IMR-90 (cell line): ENCODE data around the gene HEY2. TPM values are rescaled to one million over a fixed set of nuclear protein-coding genes. Genes with fewer than 3 reads are reported as not detected.

Experiments
- ATAC-seq: fragments of 200-7000 bp; cut with Tn5 transposase; 2 replicates; pipeline ENCODE4 v1.9.1; 2020; ENCODE audit warnings: low read depth, mild to moderate bottlenecking, moderate library complexity
- BruUV-seq: library from RNA; stranded (reverse); fragments of 400-500 nt; replicated peaks from 2 replicates; lab custom pipeline; 2021; lab: Mats Ljungman, UMichigan
- CTCF ChIA-PET: fragments of 300-600 bp; formaldehyde crosslinking; extraction: SDS; loops from one replicate; lab custom pipeline; 2021; ENCODE audit warnings: antibody characterized with exemption; lab: Yijun Ruan, JAX
- POLR2A ChIA-PET: fragments of 300-600 bp; sonication (Branson Sonifier 250); formaldehyde crosslinking; loops from one replicate; lab custom pipeline; 2022; ENCODE audit warnings: antibody characterized with exemption; ENCODE audit not compliant: unreplicated experiment; lab: Charles Lee
- DNase-seq: peaks from one replicate; pipeline ENCODE4 v3.0.0; 2013
- H2AFZ ChIP-seq: replicated peaks from 2 replicates; pipeline ENCODE3; 2013; ENCODE audit warnings: low read length, mild to moderate bottlenecking; ENCODE audit not compliant: poor library complexity
- H2AK5ac ChIP-seq: 2 replicates; pipeline ENCODE4 v1.6.1; 2013; ENCODE audit warnings: low read depth, low read length, inconsistent platforms
- H2AK9ac ChIP-seq: replicated peaks from 2 replicates; pipeline ENCODE3; 2013; ENCODE audit warnings: mild to moderate bottlenecking, low read depth, low read length, moderate library complexity; ENCODE audit not compliant: poor library complexity
- H2BK120ac ChIP-seq: 2 replicates; pipeline ENCODE4 v1.6.1; 2013; ENCODE audit warnings: low read depth, low read length, inconsistent platforms
- H2BK15ac ChIP-seq: 3 replicates; pipeline ENCODE4 v1.6.1; 2013; ENCODE audit warnings: low read depth, low read length, inconsistent platforms
- H2BK20ac ChIP-seq: 2 replicates; pipeline ENCODE4 v1.6.1; 2013; ENCODE audit warnings: low read depth, mild to moderate bottlenecking, inconsistent platforms, low read length, moderate library complexity
- H2BK5ac ChIP-seq: 2 replicates; pipeline ENCODE4 v1.6.1; 2013; ENCODE audit warnings: mild to moderate bottlenecking, low read depth, low read length, inconsistent platforms; ENCODE audit not compliant: poor library complexity, severe bottlenecking
- H3K14ac ChIP-seq: replicated peaks from 2 replicates; pipeline ENCODE4 v1.6.1; 2013; ENCODE audit warnings: low read depth, low read length, inconsistent platforms
- H3K18ac ChIP-seq: 2 replicates; pipeline ENCODE4 v1.6.1; 2013; ENCODE audit warnings: low read depth, low read length, control low read depth
- H3K23ac ChIP-seq: 2 replicates; pipeline ENCODE4 v1.6.1; 2013; ENCODE audit warnings: low read depth, low read length, inconsistent platforms
- H3K27ac ChIP-seq: 2 replicates; pipeline ENCODE4 v1.5.1; 2013; ENCODE audit warnings: mild to moderate bottlenecking, control low read depth, low read length; ENCODE audit not compliant: insufficient read depth
- H3K27me3 ChIP-seq: 2 replicates; pipeline ENCODE4 v1.6.1; 2013; ENCODE audit warnings: low read length; ENCODE audit not compliant: control insufficient read depth, insufficient read depth
- H3K36me3 ChIP-seq: 2 replicates; pipeline ENCODE4 v1.6.1; 2013; ENCODE audit warnings: low read length, mixed read lengths; ENCODE audit not compliant: control insufficient read depth, insufficient read depth
- H3K4ac ChIP-seq: 2 replicates; pipeline ENCODE4 v1.6.1; 2013; ENCODE audit warnings: low read depth, low read length, inconsistent platforms
- H3K4me1 ChIP-seq: 2 replicates; pipeline ENCODE4 v1.6.1; 2013; ENCODE audit warnings: low read length, mixed read lengths; ENCODE audit not compliant: control insufficient read depth, insufficient read depth
- H3K4me2 ChIP-seq: 2 replicates; pipeline ENCODE4 v1.6.1; 2013; ENCODE audit warnings: low read depth, mild to moderate bottlenecking, control low read depth, low read length, moderate library complexity
- H3K4me3 ChIP-seq: 2 replicates; pipeline ENCODE4 v1.5.1; 2013; ENCODE audit warnings: low read depth, mild to moderate bottlenecking, control low read depth, low read length, moderate library complexity; ENCODE audit not compliant: insufficient read depth
- H3K56ac ChIP-seq: 2 replicates; pipeline ENCODE4 v1.6.1; 2013; ENCODE audit warnings: low read length, inconsistent platforms; ENCODE audit not compliant: insufficient read depth; ENCODE audit errors: extremely low read depth
- H3K79me1 ChIP-seq, 2 experiments: 2 replicates each; pipeline ENCODE4 v1.6.1; 2013; ENCODE audit warnings: low read length in 2 of 2, inconsistent platforms in 1 of 2, low read depth in 1 of 2
- H3K9ac ChIP-seq: 2 replicates; pipeline ENCODE4 v1.6.1; 2013; ENCODE audit warnings: low read depth, low read length, control low read depth
- H3K9me1 ChIP-seq: 2 replicates; pipeline ENCODE4 v1.6.1; 2013; ENCODE audit warnings: low read length, inconsistent platforms; ENCODE audit not compliant: insufficient read depth
- H3K9me3 ChIP-seq: 2 replicates; pipeline ENCODE4 v1.6.1; 2013; ENCODE audit warnings: low read length; ENCODE audit not compliant: control insufficient read depth, insufficient read depth
- H4K20me1 ChIP-seq: 2 replicates; pipeline ENCODE4 v1.6.1; 2013; ENCODE audit warnings: low read length, inconsistent platforms; ENCODE audit not compliant: insufficient read depth
- H4K5ac ChIP-seq: 2 replicates; pipeline ENCODE4 v1.6.1; 2013; ENCODE audit warnings: mild to moderate bottlenecking, low read depth, low read length, control low read depth
- H4K8ac ChIP-seq, 2 experiments: 2 replicates each; pipeline ENCODE4 v1.6.1; 2013; ENCODE audit warnings: low read depth in 2 of 2, low read length in 2 of 2, control low read depth in 1 of 2, inconsistent platforms in 1 of 2
- H4K91ac ChIP-seq: 2 replicates; pipeline ENCODE4 v1.6.1; 2013; ENCODE audit warnings: low read depth, low read length, inconsistent platforms; ENCODE audit not compliant: insufficient read depth
- BHLHE40 ChIP-seq: fragments of 150-350 bp; IDR thresholded peaks from 2 replicates; pipeline ENCODE4 v1.6.1; 2016; ENCODE audit warnings: mild to moderate bottlenecking, low read depth, low read length
- CTCF ChIP-seq: conservative IDR thresholded peaks from 2 replicates; pipeline ENCODE4 v1.5.1; 2012; ENCODE audit warnings: mild to moderate bottlenecking, low read depth, low read length, improper control_type of control experiment
- MAFK ChIP-seq: IDR thresholded peaks from 2 replicates; pipeline ENCODE4 v1.6.1; 2012; ENCODE audit warnings: low read depth, low read length, improper control_type of control experiment
- MAZ ChIP-seq: IDR thresholded peaks from 2 replicates; pipeline ENCODE4 v1.6.1; 2012; ENCODE audit warnings: low read depth, mild to moderate bottlenecking, low read length, improper control_type of control experiment, moderate library complexity, borderline replicate concordance
- WGBS, 2 experiments: methylation state at CpG; one replicate each; pipeline versions ENCODE4 v1.1.5 to v1.1.7; 2013; ENCODE audit warnings: missing lambda C conversion rate in 2 of 2; ENCODE audit not compliant: insufficient read length in 1 of 2; ENCODE audit errors: extremely low coverage in 2 of 2; 5-methylcytosine and 5-hydroxymethylcytosine counted together
- dilution Hi-C: fragments of 300-500 bp; cut with HindIII; formaldehyde crosslinking; loops from one replicate; pipeline ENCODE4 v1.14.3; 2018; ENCODE audit warnings: low sequenced_read_pairs; ENCODE audit not compliant: unreplicated experiment
- in situ Hi-C: fragments of 300-500 bp; cut with MboI; formaldehyde crosslinking; loops from 3 replicates; pipeline ENCODE4 v1.14.3; 2019; ENCODE audit warnings: low sequenced_read_pairs, inconsistent platforms, mixed read lengths
- intact Hi-C: fragments of 100-400 bp; cut with micrococcal nuclease; formaldehyde crosslinking; loops from 2 replicates; pipeline ENCODE4 v1.10.0; 2022
- polyA plus RNA-seq, 3 experiments: library from polyadenylated mRNA; depleted of rRNA; stranded (reverse); fragments of >200 nt; gene quantifications; 2 replicates each; pipeline ENCODE4 v1.2.3, GENCODE V29; 2012; ENCODE audit warnings: low replicate concordance in 1 of 3
- total RNA-seq: library from RNA; depleted of rRNA; stranded (reverse); fragments of >200 nt; gene quantifications from 2 replicates; pipeline ENCODE4 v1.2.3, GENCODE V29; 2012

Gene HEY2
- total and polyA plus RNA-seq, 2 of the 4 experiments (the other 2 are of a cell fraction): not detected

DNA sequence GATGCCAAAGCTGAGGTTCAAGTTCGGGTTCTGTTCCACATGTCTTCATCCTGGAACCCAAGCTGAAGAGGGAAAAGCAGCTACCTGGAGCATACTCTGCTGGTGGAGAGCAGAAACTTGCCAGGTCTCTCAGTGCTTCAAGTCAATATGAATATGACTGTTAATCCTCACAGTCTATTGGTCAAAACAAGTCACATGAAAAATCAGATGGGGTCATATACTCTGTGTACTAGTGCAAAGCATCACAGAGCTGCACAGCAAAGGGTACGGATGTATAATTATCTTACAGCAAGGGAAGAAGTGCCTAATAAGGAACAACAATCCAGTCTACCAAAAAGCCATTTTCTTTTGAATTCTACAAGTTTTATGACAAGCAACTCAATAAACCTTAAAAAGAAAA lies 53.0 kb downstream of the HEY2 start:
- BruUV-seq: no TSS peak

More for the DNA sequence above, 53.0 kb downstream of the HEY2 start:
- Histone ChIP-seq H3K23ac (no peak overlapping the region), H4K20me1 (no peaks in the 10 kb centered on the region), H3K9me1 (peaks cover 6% of the 10 kb centered on the region; the same call in 1 of the 2 replicates), H2BK20ac (no peak overlapping the region), H2BK15ac (no peak overlapping the region), H2BK5ac (no peak overlapping the region), H3K4me2 (no peak overlapping the region), H3K27ac (no peak overlapping the region), H3K27me3 (no peaks in the 10 kb centered on the region), H3K36me3 (no peaks in the 10 kb centered on the region), H3K9ac (no peak overlapping the region), H3K9me3 (no peaks in the 10 kb centered on the region), H2AFZ (no peak overlapping the region), H3K14ac (no peak overlapping the region), H3K4me1 (peaks cover 9% of the 10 kb centered on the region), H3K18ac (no peak overlapping the region), H2BK120ac (no peak overlapping the region), H2AK5ac (no peak overlapping the region), H3K79me1 (peaks cover 6 to 16% of the 10 kb centered on the region in 2 experiments; a peak in 3 of 4 replicates), H4K91ac (no peak overlapping the region), H3K4me3 (no peak overlapping the region), H2AK9ac (no peak overlapping the region), H3K56ac (no peak overlapping the region), H4K8ac (no peak overlapping the region), H4K5ac (no peak overlapping the region), H3K4ac (no peak overlapping the region)
- DNase-seq: no peak
- in situ Hi-C loops (no loop called here), intact Hi-C loops (no loop called here), dilution Hi-C loops (no loop called here)
- no CpG with 5 or more reads among the region's 2 CpGs for WGBS, 2 experiments
- ChIA-PET CTCF (interaction anchor here (1.0 kb wide), 1 partner anchor 21 kb away, joined by 3 read pairs; no protein-coding TSS in a partner anchor), POLR2A (no interaction called here)
- TF ChIP-seq BHLHE40: no peak
- no peak for TF ChIP-seq CTCF
- TF ChIP-seq MAZ: no peak
- no peak for TF ChIP-seq MAFK
- no peak for ATAC-seq
